NCI-H1436 treated with DMSO at 0.1 percent for 48 hours (cell line): ENCODE measurements around the gene KLF8.

Source experiments
- DNase-seq: peaks from one replicate; lab custom pipeline; 2025; lab: John Stamatoyannopoulos, UW

Gene KLF8

GRCh38 chrX:56309881-56310280 is 77.7 kb downstream of the KLF8 start:
- DNase-seq: no peak

GRCh38 chrX:56310581-56310980 is 78.4 kb downstream of the KLF8 start:
- DNase-seq: no peak

- no peak for DNase-seq
These were observed 81.2 kb downstream of the KLF8 start for GRCh38 chrX:56313308-56313707.

GRCh38 chrX:56314334-56314733 is 82.2 kb downstream of the KLF8 start:
- DNase-seq: no peak

- DNase-seq: no peak
These were observed 85.9 kb downstream of the KLF8 start for GRCh38 chrX:56318076-56318475.

GRCh38 chrX:56319165-56319564 is 87.0 kb downstream of the KLF8 start:
- no peak for DNase-seq
